ENCODE results near the gene SH3BP1. TPM values are rescaled to one million over a fixed set of nuclear protein-coding genes. Genes with fewer than 3 reads are reported as not detected.

Gene SH3BP1
- total and polyA plus RNA-seq, 2 of the 13 experiments (the other 11 are each of a cell fraction or from before 2014, with no cell fraction given), result 8.4 to 18.5 TPM

GRCh38 chr22:37658133-37659065 lies 18.9 kb downstream of the SH3BP1 start, which contains the start of gene PDXP (continued):
- TF ChIP-seq HMGXB4 (CRISPR knock-in tag; IDR thresholded peaks at IDR 0.05; ENCODE audit: borderline replicate concordance in 1 of 2, low read depth in 1 of 2) (peak in 1 of 2 experiments; percentile 32; a peak in 2 of 4 replicates), FOXJ3 (CRISPR knock-in tag; IDR thresholded peaks at IDR 0.05; ENCODE audit: borderline replicate concordance) (no peak), GMEB2 (CRISPR knock-in tag; IDR thresholded peaks at IDR 0.05; ENCODE audit: low read depth) (0 out of 2 replicates have a peak, but pooled peaks have one; percentile 30), TFAP4 (IDR thresholded peaks at IDR 0.05; ENCODE audit: borderline replicate concordance, low read depth) (peak; percentile 78; the same call in 1 of the 2 replicates), PCBP1 (IDR thresholded peaks at IDR 0.05; ENCODE audit: borderline replicate concordance, low read depth, low read length) (no peak), ZNF772 (CRISPR knock-in tag; IDR thresholded peaks at IDR 0.05) (no peak; the same call in 1 of the 2 replicates), MIER2 (CRISPR knock-in tag; IDR thresholded peaks at IDR 0.05) (no peak), ISL2 (CRISPR knock-in tag; IDR thresholded peaks at IDR 0.05) (no peak), MED1 (CRISPR knock-in tag; IDR thresholded peaks at IDR 0.05) (peak; percentile 45; the same call in 1 of the 2 replicates), ZNF816 (CRISPR knock-in tag; IDR thresholded peaks at IDR 0.05; ENCODE audit: borderline replicate concordance) (no peak), KDM6A (CRISPR knock-in tag; IDR thresholded peaks at IDR 0.05; ENCODE audit: low read depth) (no peak), PHF5A (CRISPR knock-in tag; IDR thresholded peaks at IDR 0.05; ENCODE audit: low read depth, unreplicated experiment) (no peak), IRF9 (CRISPR knock-in tag; IDR thresholded peaks at IDR 0.05; ENCODE audit: borderline replicate concordance) (no peak), ATF3 (CRISPR knock-in tag; IDR thresholded peaks at IDR 0.05) (no peak), STAT6 (CRISPR knock-in tag; IDR thresholded peaks at IDR 0.05; ENCODE audit: borderline replicate concordance) (no peak), ZBTB34 (CRISPR knock-in tag; IDR thresholded peaks at IDR 0.05) (no peak), ZIK1 (CRISPR knock-in tag; IDR thresholded peaks at IDR 0.05; ENCODE audit: borderline replicate concordance, low read depth) (no peak; the same call in 1 of the 2 replicates)

All from HepG2 (cell line).